GM10248 (cell line): ENCODE data around the gene PLEKHG3.

ENCODE experiments used
- CTCF ChIA-PET: fragments of 300-600 bp; sonication (Branson Sonifier 250); formaldehyde crosslinking; extraction: SDS; loops from one replicate; lab custom pipeline; 2021; ENCODE audit warnings: antibody characterized with exemption; lab: Yijun Ruan, JAX
- POLR2A ChIA-PET: fragments of 350-650 bp; sonication (Branson Sonifier 250); formaldehyde crosslinking; extraction: SDS; loops from one replicate; lab custom pipeline; 2020; ENCODE audit warnings: antibody characterized with exemption; lab: Yijun Ruan, JAX
- DNase-seq: peaks from one replicate; pipeline ENCODE4 v3.0.0; 2012; ENCODE audit errors: extremely low spot score
- CTCF ChIP-seq: IDR thresholded peaks from 2 replicates; pipeline ENCODE4 v1.5.1; 2012; ENCODE audit warnings: mild to moderate bottlenecking, low read depth; ENCODE audit errors: extremely low read depth, missing control alignments, control extremely low read depth

PLEKHG3 gene

GRCh38 chr14:64777461-64777860, 73.2 kb downstream of the PLEKHG3 start:
- POLR2A ChIA-PET: no interaction called here
- no peak for DNase-seq
- TF ChIP-seq CTCF: no peak
- CTCF ChIA-PET: interaction anchor here (1.0 to 1.4 kb wide), 4 partner anchors 12 to 114 kb away, joined by 3 to 4 read pairs (median 3); no protein-coding TSS in a partner anchor

- no peak for TF ChIP-seq CTCF
- no peak for DNase-seq
- CTCF ChIA-PET: interaction anchor here (1.4 to 3.4 kb wide), 2 partner anchors 16 to 113 kb away, joined by 3 to 9 read pairs; no protein-coding TSS in a partner anchor
- POLR2A ChIA-PET: no interaction called here
Observed at GRCh38 chr14:64778104-64778754, 74.0 kb downstream of the PLEKHG3 start.

- TF ChIP-seq CTCF: no peak
- DNase-seq: no peak
- ChIA-PET POLR2A (no interaction called here), CTCF (interaction anchor here (1.3 to 3.4 kb wide), 4 partner anchors 10 to 20 kb away, joined by 3 to 9 read pairs (median 6); no protein-coding TSS in a partner anchor)
Observed at GRCh38 chr14:64779472-64779871, 75.2 kb downstream of the PLEKHG3 start.

GRCh38 chr14:64782196-64782595, 78.0 kb downstream of the PLEKHG3 start:
- POLR2A ChIA-PET: no interaction called here
- TF ChIP-seq CTCF: no peak
- CTCF ChIA-PET: interaction anchor here (1.2 to 3.2 kb wide), 6 partner anchors 10 to 110 kb away, joined by 3 to 9 read pairs (median 7); no protein-coding TSS in a partner anchor
- no peak for DNase-seq

- CTCF ChIA-PET: interaction anchor here (0.8 kb wide), 1 partner anchor 9 kb away, joined by 3 read pairs; no protein-coding TSS in a partner anchor
- no peak for TF ChIP-seq CTCF
- POLR2A ChIA-PET: no interaction called here
- DNase-seq: no peak
Observed at GRCh38 chr14:64784006-64784405, 79.8 kb downstream of the PLEKHG3 start.

- DNase-seq: no peak
- no peak for TF ChIP-seq CTCF
- POLR2A ChIA-PET: no interaction called here
- CTCF ChIA-PET: interaction anchor here (0.8 kb wide), 1 partner anchor 14 kb away, joined by 3 read pairs; no protein-coding TSS in a partner anchor
Observed at GRCh38 chr14:64786296-64787149, 82.3 kb downstream of the PLEKHG3 start.
